GM20000 (cell line): ENCODE data around the gene RPL6.

ENCODE experiments used
- DNase-seq: peaks from one replicate; pipeline ENCODE4 v3.0.0; 2012; ENCODE audit warnings: low spot score
- CTCF ChIP-seq: IDR thresholded peaks from 2 replicates; pipeline ENCODE4 v1.5.1; 2012; ENCODE audit warnings: mild to moderate bottlenecking, control low read depth; ENCODE audit errors: extremely low read depth, missing control alignments

The RPL6 gene

GRCh38 chr12:112425582-112426382 lies 16.4 kb upstream of the RPL6 start:
- no peak for TF ChIP-seq CTCF
- no peak for DNase-seq

DNA sequence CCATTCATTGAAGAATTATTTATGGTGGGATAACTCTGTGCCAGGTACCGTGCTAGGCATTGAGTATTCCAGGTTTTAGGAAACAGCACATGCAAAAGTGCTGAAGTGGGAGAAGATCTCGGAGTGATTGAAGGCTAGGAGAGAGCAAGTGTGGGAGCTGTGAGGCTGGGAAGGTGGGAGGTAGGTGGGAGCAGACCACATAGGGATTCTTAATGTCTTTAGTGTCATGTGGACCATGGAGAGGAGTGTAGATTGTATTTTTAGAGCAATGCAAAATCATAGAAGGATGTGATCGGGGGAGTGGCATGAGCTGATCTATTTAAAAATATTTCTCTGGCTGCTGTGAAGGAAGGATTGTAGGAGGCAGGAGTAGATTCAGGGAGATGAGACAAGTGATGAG lies 14.7 kb upstream of the RPL6 start:
- no peak for DNase-seq
- TF ChIP-seq CTCF = no peak

DNA sequence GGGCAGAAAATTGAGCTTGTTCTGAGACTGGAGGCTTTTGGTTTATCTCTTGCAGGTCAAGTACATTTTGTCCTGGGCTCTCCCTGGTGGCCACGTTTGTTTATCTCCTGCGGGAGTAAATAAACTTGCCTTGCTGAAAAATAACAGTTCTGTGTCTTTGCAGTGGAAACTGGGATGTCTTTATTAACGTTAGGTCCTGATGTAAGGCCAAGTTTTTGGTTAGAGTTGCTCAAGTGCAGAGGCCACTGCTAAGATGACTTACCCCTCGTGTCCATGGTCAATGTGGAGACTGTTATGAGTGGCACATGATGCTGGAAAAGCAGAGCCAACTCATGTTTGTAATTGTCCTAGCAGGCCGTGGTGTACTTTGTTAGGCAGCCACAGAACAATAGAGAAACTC lies 13.1 kb upstream of the RPL6 start:
- no peak for TF ChIP-seq CTCF
- no peak for DNase-seq

DNA sequence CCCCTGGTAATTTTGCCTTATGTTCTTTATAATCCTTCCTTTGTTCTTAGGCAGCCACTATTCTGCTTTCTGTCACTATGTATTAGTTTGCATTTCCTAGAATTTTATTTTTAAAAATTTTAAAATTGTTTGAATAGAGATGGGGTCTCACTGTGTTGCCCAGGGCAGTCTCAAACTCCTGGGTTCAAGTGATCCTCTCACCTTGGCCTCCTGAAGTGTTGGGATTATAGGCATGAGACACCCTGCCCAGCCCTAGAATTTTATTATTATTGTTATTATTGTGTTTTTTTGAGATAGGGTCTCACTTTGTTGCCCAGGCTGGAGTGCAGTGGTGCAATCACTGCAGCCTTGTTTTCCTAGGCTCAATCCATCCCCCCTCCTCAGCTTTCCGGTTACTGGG lies 12.0 kb upstream of the RPL6 start:
- DNase-seq = no peak
- no peak for TF ChIP-seq CTCF

GRCh38 chr12:112420740-112421139 lies 11.3 kb upstream of the RPL6 start:
- TF ChIP-seq CTCF = no peak
- DNase-seq = no peak

DNA sequence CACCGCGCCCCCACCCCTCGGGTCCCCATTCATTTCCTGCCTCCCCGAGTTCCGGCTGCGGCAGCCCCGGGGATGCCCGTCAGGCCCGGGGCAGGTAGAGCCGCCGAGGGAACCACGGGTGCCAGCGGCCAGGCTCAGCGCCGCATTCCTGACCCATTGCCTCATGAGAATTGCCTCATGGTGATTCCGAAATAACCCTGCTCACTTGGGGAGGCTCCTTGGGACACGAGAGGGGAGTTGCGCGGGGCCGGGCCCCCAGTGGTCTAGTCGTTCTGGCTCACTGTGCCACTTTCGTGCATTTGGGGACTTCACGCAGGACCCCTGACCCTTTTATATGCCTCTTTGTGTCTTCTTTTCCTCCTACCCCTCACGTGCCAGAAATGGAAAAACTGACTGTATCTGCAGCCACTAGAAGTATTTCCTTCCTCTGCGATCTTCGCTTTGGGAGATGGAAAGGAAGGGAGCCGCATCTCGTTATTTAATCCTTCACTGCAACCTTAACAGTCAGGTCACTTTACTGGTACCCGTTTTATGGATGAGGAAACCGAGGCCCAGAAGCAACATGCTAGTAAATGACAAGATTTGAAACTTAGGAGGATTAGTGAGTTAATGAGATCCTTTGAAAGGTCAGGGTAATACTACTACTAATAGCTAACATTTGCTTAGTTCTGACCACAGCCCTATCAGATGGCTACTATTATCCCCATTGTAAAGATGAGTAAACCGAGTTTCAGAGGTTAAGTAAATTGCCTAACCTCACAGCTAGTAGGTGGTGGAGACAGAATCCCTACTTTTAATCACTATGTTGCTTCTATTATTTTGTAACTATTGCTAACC lies 10.1 kb upstream of the RPL6 start:
- DNase-seq = peak; percentile 26
- TF ChIP-seq CTCF = no peak

GRCh38 chr12:112418608-112419296 lies 9.3 kb upstream of the RPL6 start, which contains the start of gene PTPN11:
Gene PTPN11 (plus strand): TSS chr12:112418947. CDS start chr12:112419112, 165 bp downstream.
- peak; percentile 13 for TF ChIP-seq CTCF
- peak; percentile 91 for DNase-seq
